ENCODE data around the gene GRID2. TPM values are rescaled to one million over a fixed set of nuclear protein-coding genes. Genes with fewer than 3 reads are reported as not detected.

The GRID2 gene
- total RNA-seq, 6 experiments from 2014 or later: not detected

DNA sequence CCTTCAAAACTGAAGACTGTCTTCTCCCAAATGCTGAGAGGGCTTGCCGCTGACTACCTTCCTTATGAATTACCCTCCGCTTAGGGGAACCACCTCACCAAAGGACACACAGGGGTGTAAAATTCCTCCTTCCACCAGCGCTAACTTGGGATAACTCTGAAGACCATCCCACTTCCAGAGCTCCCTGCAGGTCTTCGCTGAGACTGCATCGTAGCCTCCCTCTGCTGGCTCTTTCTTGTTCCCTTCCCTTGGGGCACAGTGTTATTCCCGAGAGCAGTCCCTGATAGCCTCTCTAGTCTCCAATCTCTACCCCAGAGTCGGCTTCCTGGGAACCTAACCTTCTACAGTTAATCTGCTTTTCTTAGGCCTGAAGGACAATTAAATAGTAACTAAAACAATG lies 799.3 kb downstream of the GRID2 start:
- WGBS (ENCODE audit: insufficient coverage, low coverage, low lambda C conversion rate, missing lambda C conversion rate): 80% methylated on average over 5 of the region's 7 CpGs
- intact Hi-C loops (cut with DNase I): no loop called here
- H3K9me3 ChIP-seq: no peaks in the 10 kb centered on the region

GRCh38 chr4:93116624-93117023 lies 812.9 kb downstream of the GRID2 start:
- intact Hi-C loops (cut with DNase I): no loop called here
- no peaks in the 10 kb centered on the region for H3K4me1 ChIP-seq
- no peaks in the 10 kb centered on the region for H3K9me3 ChIP-seq
- no peak for TF ChIP-seq POLR2A (IDR thresholded peaks at IDR 0.05)
- TF ChIP-seq, protein P1, sequence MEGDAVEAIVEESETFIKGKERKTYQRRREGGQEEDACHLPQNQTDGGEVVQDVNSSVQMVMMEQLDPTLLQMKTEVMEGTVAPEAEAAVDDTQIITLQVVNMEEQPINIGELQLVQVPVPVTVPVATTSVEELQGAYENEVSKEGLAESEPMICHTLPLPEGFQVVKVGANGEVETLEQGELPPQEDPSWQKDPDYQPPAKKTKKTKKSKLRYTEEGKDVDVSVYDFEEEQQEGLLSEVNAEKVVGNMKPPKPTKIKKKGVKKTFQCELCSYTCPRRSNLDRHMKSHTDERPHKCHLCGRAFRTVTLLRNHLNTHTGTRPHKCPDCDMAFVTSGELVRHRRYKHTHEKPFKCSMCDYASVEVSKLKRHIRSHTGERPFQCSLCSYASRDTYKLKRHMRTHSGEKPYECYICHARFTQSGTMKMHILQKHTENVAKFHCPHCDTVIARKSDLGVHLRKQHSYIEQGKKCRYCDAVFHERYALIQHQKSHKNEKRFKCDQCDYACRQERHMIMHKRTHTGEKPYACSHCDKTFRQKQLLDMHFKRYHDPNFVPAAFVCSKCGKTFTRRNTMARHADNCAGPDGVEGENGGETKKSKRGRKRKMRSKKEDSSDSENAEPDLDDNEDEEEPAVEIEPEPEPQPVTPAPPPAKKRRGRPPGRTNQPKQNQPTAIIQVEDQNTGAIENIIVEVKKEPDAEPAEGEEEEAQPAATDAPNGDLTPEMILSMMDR (IDR thresholded peaks at IDR 0.05): no peak
- no peak overlapping the region for H3K27ac ChIP-seq
- peak; percentile 18 to 63 (median 32) for ATAC-seq
- H3K27me3 ChIP-seq: no peaks in the 10 kb centered on the region
- no peak for DNase-seq
- no peak overlapping the region for H3K4me3 ChIP-seq
- H3K36me3 ChIP-seq: no peaks in the 10 kb centered on the region
- 57% methylated on average over 1 of the region's 1 CpG for WGBS (ENCODE audit: insufficient coverage, low coverage, low lambda C conversion rate, missing lambda C conversion rate)

More for the DNA sequence above, 799.3 kb downstream of the GRID2 start:
- ATAC-seq: no peak
- no peak overlapping the region for H3K27ac ChIP-seq
- H3K27me3 ChIP-seq: no peaks in the 10 kb centered on the region
- no peak overlapping the region for H3K4me3 ChIP-seq
- no peaks in the 10 kb centered on the region for H3K36me3 ChIP-seq
- TF ChIP-seq, protein P1 (IDR thresholded peaks at IDR 0.05): no peak
- TF ChIP-seq POLR2A (IDR thresholded peaks at IDR 0.05): no peak
- no peaks in the 10 kb centered on the region for H3K4me1 ChIP-seq
- DNase-seq: no peak

- Histone ChIP-seq H3K27ac (no peak overlapping the region), H3K9me3 (no peaks in the 10 kb centered on the region), H3K36me3 (no peaks in the 10 kb centered on the region), H3K4me1 (no peaks in the 10 kb centered on the region), H3K4me3 (no peak overlapping the region), H3K27me3 (no peaks in the 10 kb centered on the region)
- 87% methylated on average over 2 of the region's 2 CpGs for WGBS (ENCODE audit: insufficient coverage, low coverage, low lambda C conversion rate, missing lambda C conversion rate)
- intact Hi-C loops (cut with DNase I): no loop called here
- TF ChIP-seq, protein P1 (IDR thresholded peaks at IDR 0.05): no peak
- TF ChIP-seq POLR2A (IDR thresholded peaks at IDR 0.05): no peak
- DNase-seq (no peak), ATAC-seq (no peak)
These were observed 823.7 kb downstream of the GRID2 start for GRCh38 chr4:93127489-93127888.

- Histone ChIP-seq H3K27me3 (no peaks in the 10 kb centered on the region), H3K9me3 (no peaks in the 10 kb centered on the region), H3K27ac (no peak overlapping the region), H3K4me3 (no peak overlapping the region), H3K4me1 (no peaks in the 10 kb centered on the region), H3K36me3 (no peaks in the 10 kb centered on the region)
- TF ChIP-seq, protein P1 (IDR thresholded peaks at IDR 0.05): no peak
- TF ChIP-seq POLR2A (IDR thresholded peaks at IDR 0.05): no peak
- DNase-seq (no peak), ATAC-seq (no peak)
- intact Hi-C loops (cut with DNase I): no loop called here
- 53% methylated on average over 5 of the region's 6 CpGs for WGBS (ENCODE audit: insufficient coverage, low coverage, low lambda C conversion rate, missing lambda C conversion rate)
These were observed 828.9 kb downstream of the GRID2 start for GRCh38 chr4:93132631-93133030.

DNA sequence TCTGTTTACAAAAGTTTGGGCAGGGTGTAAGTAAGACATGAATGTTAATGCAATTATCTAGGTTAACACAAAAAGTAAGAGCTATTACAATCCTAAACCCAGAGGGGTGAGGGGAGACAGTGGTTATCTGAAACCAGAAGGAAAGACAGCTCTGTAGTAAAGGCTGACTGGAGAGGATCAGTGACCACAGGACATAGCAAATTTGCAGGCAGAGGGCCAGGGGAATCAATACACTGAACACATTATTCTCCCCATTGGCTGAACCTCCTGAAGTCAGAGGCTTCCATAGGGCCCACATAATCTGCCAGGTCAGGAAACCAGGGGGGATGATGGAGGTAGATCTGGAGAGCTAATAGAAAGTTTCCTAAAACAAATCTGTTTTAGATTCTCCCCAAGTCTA lies 835.4 kb downstream of the GRID2 start:
- Histone ChIP-seq H3K4me3 (no peak overlapping the region), H3K27me3 (no peaks in the 10 kb centered on the region), H3K27ac (no peak overlapping the region), H3K9me3 (no peaks in the 10 kb centered on the region), H3K4me1 (no peaks in the 10 kb centered on the region), H3K36me3 (no peaks in the 10 kb centered on the region)
- TF ChIP-seq, protein P1 (IDR thresholded peaks at IDR 0.05): no peak
- no peak for TF ChIP-seq POLR2A (IDR thresholded peaks at IDR 0.05)
- intact Hi-C loops (cut with DNase I): no loop called here
- ATAC-seq: no peak
- no peak for DNase-seq
